Chondrocyte (in vitro differentiated cells): ENCODE data around the gene MND1. TPM values are rescaled to one million over a fixed set of nuclear protein-coding genes. Genes with fewer than 3 reads are reported as not detected.

Experiments used
- DNase-seq: peaks from one replicate; pipeline ENCODE4 v3.0.0; 2021; ENCODE audit warnings: mixed read lengths, low spot score
- H3K27ac Mint-ChIP-seq: one replicate; pipeline ENCODE4 v1.8.0; 2021; ENCODE audit warnings: mild to moderate bottlenecking, moderate library complexity, mixed read lengths; ENCODE audit not compliant: unreplicated experiment
- H3K27me3 Mint-ChIP-seq: 2 replicates; pipeline ENCODE4 v1.8.0; 2021; ENCODE audit warnings: low read depth, mixed read lengths
- H3K36me3 Mint-ChIP-seq: 2 replicates; pipeline ENCODE4 v1.8.0; 2021; ENCODE audit warnings: low read depth, mixed read lengths
- H3K4me1 Mint-ChIP-seq: 2 replicates; pipeline ENCODE4 v1.8.0; 2021; ENCODE audit warnings: low read depth, mild to moderate bottlenecking, mixed read lengths
- H3K4me3 Mint-ChIP-seq: one replicate; pipeline ENCODE4 v1.8.0; 2021; ENCODE audit warnings: mild to moderate bottlenecking, moderate library complexity, mixed read lengths; ENCODE audit not compliant: unreplicated experiment
- H3K9me3 Mint-ChIP-seq: 2 replicates; pipeline ENCODE4 v1.8.0; 2021; ENCODE audit warnings: low read depth, mixed read lengths
- total RNA-seq: library from RNA; stranded (reverse); gene quantifications from 3 replicates; pipeline ENCODE4 v1.2.1, GENCODE V29; 2021
- TF ChIP-seq, protein P1 (sequence below): fragments of 200-600 bp; sonication (generic); IDR thresholded peaks from 2 replicates; pipeline ENCODE4 v1.5.0; 2021; ENCODE audit warnings: antibody characterized with exemption, mild to moderate bottlenecking, moderate library complexity

MND1 gene
- total RNA-seq, 1 donor from 2014 or later, result 0.90 TPM

DNA sequence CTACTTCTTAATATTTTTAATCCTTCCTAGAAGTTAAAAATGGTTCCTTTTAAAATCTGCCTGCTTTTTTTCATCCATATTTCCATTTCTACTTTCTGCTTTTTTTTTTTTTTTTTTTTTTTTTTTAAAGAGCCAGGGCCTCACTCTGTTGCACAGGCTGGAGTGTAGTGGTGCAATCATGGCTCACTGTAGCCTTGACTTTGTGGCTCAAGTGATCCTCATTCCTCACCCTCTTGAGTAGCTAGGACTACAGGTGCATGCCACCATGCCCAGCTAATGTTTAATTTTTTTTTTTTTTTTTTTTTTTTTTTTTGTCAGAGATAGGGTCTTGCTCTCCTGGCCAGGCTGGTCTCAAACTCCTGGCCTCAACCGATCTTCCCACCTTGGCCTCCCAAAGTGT, 39.7 kb downstream of the MND1 start:
- TF ChIP-seq, protein P1, sequence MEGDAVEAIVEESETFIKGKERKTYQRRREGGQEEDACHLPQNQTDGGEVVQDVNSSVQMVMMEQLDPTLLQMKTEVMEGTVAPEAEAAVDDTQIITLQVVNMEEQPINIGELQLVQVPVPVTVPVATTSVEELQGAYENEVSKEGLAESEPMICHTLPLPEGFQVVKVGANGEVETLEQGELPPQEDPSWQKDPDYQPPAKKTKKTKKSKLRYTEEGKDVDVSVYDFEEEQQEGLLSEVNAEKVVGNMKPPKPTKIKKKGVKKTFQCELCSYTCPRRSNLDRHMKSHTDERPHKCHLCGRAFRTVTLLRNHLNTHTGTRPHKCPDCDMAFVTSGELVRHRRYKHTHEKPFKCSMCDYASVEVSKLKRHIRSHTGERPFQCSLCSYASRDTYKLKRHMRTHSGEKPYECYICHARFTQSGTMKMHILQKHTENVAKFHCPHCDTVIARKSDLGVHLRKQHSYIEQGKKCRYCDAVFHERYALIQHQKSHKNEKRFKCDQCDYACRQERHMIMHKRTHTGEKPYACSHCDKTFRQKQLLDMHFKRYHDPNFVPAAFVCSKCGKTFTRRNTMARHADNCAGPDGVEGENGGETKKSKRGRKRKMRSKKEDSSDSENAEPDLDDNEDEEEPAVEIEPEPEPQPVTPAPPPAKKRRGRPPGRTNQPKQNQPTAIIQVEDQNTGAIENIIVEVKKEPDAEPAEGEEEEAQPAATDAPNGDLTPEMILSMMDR, result no peak
- no peaks in the 10 kb centered on the region for H3K9me3 Mint-ChIP-seq
- no peaks in the 10 kb centered on the region for H3K27me3 Mint-ChIP-seq
- no peak overlapping the region for H3K27ac Mint-ChIP-seq
- peaks cover 18% of the 10 kb centered on the region for H3K4me1 Mint-ChIP-seq
- H3K4me3 Mint-ChIP-seq, result no peak overlapping the region
- H3K36me3 Mint-ChIP-seq, result no peaks in the 10 kb centered on the region
- no peak for DNase-seq

GRCh38 chr4:153385784-153386183, 41.3 kb downstream of the MND1 start:
- TF ChIP-seq, protein P1, result no peak
- H3K27me3 Mint-ChIP-seq, result no peaks in the 10 kb centered on the region
- DNase-seq, result no peak
- no peaks in the 10 kb centered on the region for H3K36me3 Mint-ChIP-seq
- H3K9me3 Mint-ChIP-seq, result no peaks in the 10 kb centered on the region
- H3K4me1 Mint-ChIP-seq, result peaks cover 18% of the 10 kb centered on the region
- H3K4me3 Mint-ChIP-seq, result no peak overlapping the region
- no peak overlapping the region for H3K27ac Mint-ChIP-seq

DNA sequence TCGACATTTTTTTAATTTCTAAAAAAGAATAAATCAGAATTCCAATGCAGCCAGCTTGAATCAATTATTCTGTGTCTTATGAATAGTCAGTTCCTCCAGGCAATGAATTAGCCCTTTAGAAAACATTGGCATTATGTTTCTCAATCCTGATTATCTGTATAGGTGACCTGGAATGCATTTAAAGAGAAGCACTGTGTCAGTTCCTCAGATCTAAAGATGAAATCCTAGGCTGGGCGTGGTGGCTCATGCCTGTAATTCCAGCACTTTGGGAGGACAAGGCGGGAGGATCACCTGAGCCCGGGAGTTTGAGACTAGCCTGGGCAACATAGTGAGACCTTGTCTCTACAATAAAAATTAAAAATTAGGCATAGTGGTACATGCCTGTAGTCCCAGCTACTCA, 43.5 kb downstream of the MND1 start:
- TF ChIP-seq, protein P1, result no peak
- no peaks in the 10 kb centered on the region for H3K9me3 Mint-ChIP-seq
- no peaks in the 10 kb centered on the region for H3K36me3 Mint-ChIP-seq
- H3K4me1 Mint-ChIP-seq, result peaks cover 19% of the 10 kb centered on the region
- no peak overlapping the region for H3K27ac Mint-ChIP-seq
- no peaks in the 10 kb centered on the region for H3K27me3 Mint-ChIP-seq
- no peak for DNase-seq
- H3K4me3 Mint-ChIP-seq, result no peak overlapping the region

DNA sequence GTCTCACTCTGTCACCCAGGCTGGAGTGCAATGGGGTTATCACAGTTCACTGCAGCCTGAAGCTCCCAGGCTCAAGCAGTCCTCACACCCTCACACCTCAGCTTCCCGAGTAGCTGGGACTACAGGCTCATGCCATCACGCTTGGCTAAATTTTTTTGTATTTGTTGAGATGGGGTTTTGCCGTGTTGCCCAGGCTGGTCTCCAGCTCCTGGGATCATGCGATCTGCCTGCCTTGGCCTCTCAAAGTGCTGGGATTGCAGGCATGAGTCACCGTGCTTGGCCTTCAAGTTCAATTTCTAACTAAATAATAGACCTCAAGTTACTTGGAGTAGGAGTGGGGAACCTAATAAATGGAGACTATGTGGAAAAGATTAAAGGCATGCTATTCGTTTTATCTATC, 48.9 kb downstream of the MND1 start:
- H3K27ac Mint-ChIP-seq, result peak overlapping the region; percentile 90
- no peak for DNase-seq
- no peaks in the 10 kb centered on the region for H3K36me3 Mint-ChIP-seq
- H3K9me3 Mint-ChIP-seq, result no peaks in the 10 kb centered on the region
- H3K27me3 Mint-ChIP-seq, result no peaks in the 10 kb centered on the region
- no peak overlapping the region for H3K4me3 Mint-ChIP-seq
- peaks cover 9% of the 10 kb centered on the region for H3K4me1 Mint-ChIP-seq
- TF ChIP-seq, protein P1, result no peak

- no peaks in the 10 kb centered on the region for H3K27me3 Mint-ChIP-seq
- DNase-seq, result no peak
- TF ChIP-seq, protein P1, result no peak
- peaks cover 9% of the 10 kb centered on the region for H3K4me1 Mint-ChIP-seq
- H3K36me3 Mint-ChIP-seq, result no peaks in the 10 kb centered on the region
- no peak overlapping the region for H3K27ac Mint-ChIP-seq
- no peaks in the 10 kb centered on the region for H3K9me3 Mint-ChIP-seq
- H3K4me3 Mint-ChIP-seq, result no peak overlapping the region
Observed at GRCh38 chr4:153394945-153395344, 50.5 kb downstream of the MND1 start.
